ENCODE data around the gene GCC1. TPM values are rescaled to one million over a fixed set of nuclear protein-coding genes. Genes with fewer than 3 reads are reported as not detected.

GCC1 gene
- total RNA-seq, 1 experiment from 2014 or later: 16.8 TPM

DNA sequence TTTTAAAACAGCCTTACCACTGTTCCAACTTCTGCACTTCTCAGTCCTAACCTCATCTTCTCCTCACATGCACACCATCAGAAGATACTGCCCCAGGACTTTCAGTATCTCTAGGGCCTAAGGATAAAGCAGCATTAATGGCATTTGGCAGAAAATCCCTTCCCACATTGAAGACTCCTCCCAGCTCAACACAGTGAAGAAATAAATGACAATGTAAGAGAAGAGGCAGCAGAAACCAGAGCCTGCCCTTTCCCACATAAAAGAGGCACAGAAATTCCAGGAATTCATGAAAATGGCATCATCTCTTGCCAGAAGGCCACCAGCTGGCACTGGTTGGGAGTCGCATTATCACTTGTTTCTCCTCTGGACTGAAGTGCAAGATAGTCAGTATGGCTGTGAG, 3.7 kb downstream of the GCC1 start:
- Mint-ChIP-seq H3K4me1 (peaks cover 13 to 19% of the 10 kb centered on the region in 2 experiments), H3K27me3 (ENCODE audit: low read depth) (peaks cover 12% of the 10 kb centered on the region), H3K27ac (no peak overlapping the region), H3K9me3 (no peaks in the 10 kb centered on the region), H3K4me3 (no peak overlapping the region), H3K36me3 (ENCODE audit: insufficient read depth in 1 of 3, low read depth in 3 of 3) (peaks cover 8 to 30% (median 21%) of the 10 kb centered on the region in 3 experiments)
- DNase-seq: no peak
- Histone ChIP-seq H3K56ac (ENCODE audit: insufficient read length, low read depth, low read length) (no peak overlapping the region), H3K9me3 (ENCODE audit: control insufficient read depth, low read depth, low read length) (no peaks in the 10 kb centered on the region), H2BK20ac (ENCODE audit: low read depth, low read length, poor library complexity, severe bottlenecking) (no peak overlapping the region), H2BK5ac (ENCODE audit: insufficient read length, low read length) (no peak overlapping the region), H3K23ac (ENCODE audit: insufficient read length, low read depth, low read length) (no peak overlapping the region), H4K8ac (replicated peaks; ENCODE audit: insufficient read length, low read depth, low read length) (no peak overlapping the region), H4K5ac (ENCODE audit: insufficient read length, low read depth, low read length) (no peak overlapping the region), H4K91ac (ENCODE audit: insufficient read length, low read depth, low read length) (no peak overlapping the region), H2AK5ac (ENCODE audit: insufficient read length, low read length) (no peak overlapping the region), H2BK12ac (ENCODE audit: insufficient read length, low read depth, low read length) (no peak overlapping the region), H3K23me2 (ENCODE audit: insufficient read length, low read depth, low read length, poor library complexity, severe bottlenecking) (peaks cover 8% of the 10 kb centered on the region), H3K9ac (ENCODE audit: extremely low read depth, insufficient read length, low read length) (no peak overlapping the region), H3K4me2 (ENCODE audit: insufficient read depth, insufficient read length, low read length) (no peak overlapping the region), H2BK120ac (ENCODE audit: low read depth, low read length, poor library complexity, severe bottlenecking) (no peak overlapping the region), H3K79me1 (ENCODE audit: insufficient read depth, low read depth, low read length, poor library complexity, severe bottlenecking) (peaks cover 6% of the 10 kb centered on the region), H2BK15ac (ENCODE audit: low read depth, low read length) (no peak overlapping the region), H3K27me3 (ENCODE audit: insufficient read depth, low read length) (peaks cover 4% of the 10 kb centered on the region; the same call in 1 of the 2 replicates), H3K27ac (ENCODE audit: insufficient read length, low read depth, low read length) (no peak overlapping the region), H3T11ph (ENCODE audit: low read length) (no peak overlapping the region), H3K4me1 (ENCODE audit: insufficient read depth, low read length) (peaks cover 2% of the 10 kb centered on the region; the same call in 1 of the 2 replicates), H4K20me1 (ENCODE audit: control insufficient read depth, insufficient read depth, insufficient read length) (no peaks in the 10 kb centered on the region), H3K14ac (ENCODE audit: insufficient read depth, low read length) (no peak overlapping the region), H3K4ac (ENCODE audit: low read depth, low read length) (no peak overlapping the region), H3K18ac (ENCODE audit: insufficient read length, low read depth, low read length) (no peak overlapping the region), H3K79me2 (ENCODE audit: insufficient read depth, low read length) (no peaks in the 10 kb centered on the region), H2AFZ (ENCODE audit: low read length) (no peak overlapping the region)
- no peak for TF ChIP-seq CTCF (conservative IDR thresholded peaks at IDR 0.05)
- no CpG with 5 or more reads among the region's 1 CpG for WGBS (ENCODE audit: extremely low coverage, insufficient read length, low lambda C conversion rate)

Measured in H9 (cell line).